Activated B cell treated with CpG ODN at 0.5 μM for 24 hours (primary cell): ENCODE measurements around the gene TENM4. TPM values are rescaled to one million over a fixed set of nuclear protein-coding genes. Genes with fewer than 3 reads are reported as not detected.

Experiments
- ATAC-seq: fragments of 200-7000 bp; cut with Tn5 transposase; one replicate; pipeline ENCODE4 v1.10.0; 2021; ENCODE audit warnings: low read depth, mild to moderate bottlenecking, moderate library complexity
- CTCF ChIA-PET: fragments of 350-600 bp; sonication (Branson Sonifier 250); formaldehyde crosslinking; loops from one replicate; lab custom pipeline; 2021; ENCODE audit warnings: antibody characterized with exemption; lab: Charles Lee
- POLR2A ChIA-PET: fragments of 350-600 bp; sonication (Branson Sonifier 250); formaldehyde crosslinking; loops from one replicate; lab custom pipeline; 2021; ENCODE audit warnings: antibody characterized with exemption; lab: Charles Lee
- DNase-seq: peaks from one replicate; pipeline ENCODE4 v3.0.0; 2022
- H3K27ac Mint-ChIP-seq: one replicate; pipeline ENCODE4 v1.8.0; 2020; ENCODE audit warnings: mixed read lengths
- H3K27me3 Mint-ChIP-seq: one replicate; pipeline ENCODE4 v1.8.0; 2021; ENCODE audit warnings: mixed read lengths
- H3K36me3 Mint-ChIP-seq: one replicate; pipeline ENCODE4 v1.8.0; 2021; ENCODE audit warnings: low read depth, mixed read lengths
- H3K4me1 Mint-ChIP-seq: one replicate; pipeline ENCODE4 v1.8.0; 2021; ENCODE audit warnings: mixed read lengths
- H3K4me3 Mint-ChIP-seq: one replicate; pipeline ENCODE4 v1.8.0; 2020; ENCODE audit warnings: mild to moderate bottlenecking, mixed read lengths
- H3K9me3 Mint-ChIP-seq: one replicate; pipeline ENCODE4 v1.8.0; 2020; ENCODE audit warnings: mixed read lengths
- intact Hi-C: fragments of 100-400 bp; cut with micrococcal nuclease; formaldehyde crosslinking; loops from one replicate; pipeline ENCODE4 v1.15.1; 2024
- total RNA-seq: library from RNA; stranded (reverse); gene quantifications from 2 replicates; pipeline ENCODE4 v1.2.3, GENCODE V29; 2022
- TF ChIP-seq, protein P1 (sequence below): fragments of 200-600 bp; IDR thresholded peaks from one replicate; pipeline ENCODE4 v1.8.0; 2022; ENCODE audit warnings: antibody characterized with exemption, mild to moderate bottlenecking

TENM4 gene
- total RNA-seq, 1 donor from 2014 or later, result 2.4 TPM

DNA sequence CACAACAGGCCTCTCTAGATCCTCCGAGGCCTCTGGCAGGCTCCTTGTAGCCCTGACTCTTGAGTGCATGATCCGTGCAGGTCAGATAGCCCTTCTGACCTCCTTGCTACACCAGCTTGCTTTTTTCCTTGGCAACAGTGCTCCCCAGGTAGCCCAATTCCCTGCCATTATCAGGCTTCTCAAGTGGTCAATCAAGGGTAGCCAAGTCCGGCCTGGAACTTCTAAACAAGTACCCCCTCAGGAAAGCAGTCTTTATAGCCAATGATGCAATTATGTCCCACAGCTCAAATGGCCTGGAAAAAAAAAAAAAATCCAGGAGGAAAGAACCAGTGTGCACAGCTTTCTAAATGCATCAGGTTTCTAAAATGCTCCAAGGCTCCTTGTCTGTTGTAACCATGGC, 59.8 kb downstream of the TENM4 start:
- TF ChIP-seq, protein P1, sequence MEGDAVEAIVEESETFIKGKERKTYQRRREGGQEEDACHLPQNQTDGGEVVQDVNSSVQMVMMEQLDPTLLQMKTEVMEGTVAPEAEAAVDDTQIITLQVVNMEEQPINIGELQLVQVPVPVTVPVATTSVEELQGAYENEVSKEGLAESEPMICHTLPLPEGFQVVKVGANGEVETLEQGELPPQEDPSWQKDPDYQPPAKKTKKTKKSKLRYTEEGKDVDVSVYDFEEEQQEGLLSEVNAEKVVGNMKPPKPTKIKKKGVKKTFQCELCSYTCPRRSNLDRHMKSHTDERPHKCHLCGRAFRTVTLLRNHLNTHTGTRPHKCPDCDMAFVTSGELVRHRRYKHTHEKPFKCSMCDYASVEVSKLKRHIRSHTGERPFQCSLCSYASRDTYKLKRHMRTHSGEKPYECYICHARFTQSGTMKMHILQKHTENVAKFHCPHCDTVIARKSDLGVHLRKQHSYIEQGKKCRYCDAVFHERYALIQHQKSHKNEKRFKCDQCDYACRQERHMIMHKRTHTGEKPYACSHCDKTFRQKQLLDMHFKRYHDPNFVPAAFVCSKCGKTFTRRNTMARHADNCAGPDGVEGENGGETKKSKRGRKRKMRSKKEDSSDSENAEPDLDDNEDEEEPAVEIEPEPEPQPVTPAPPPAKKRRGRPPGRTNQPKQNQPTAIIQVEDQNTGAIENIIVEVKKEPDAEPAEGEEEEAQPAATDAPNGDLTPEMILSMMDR, result no peak
- H3K4me1 Mint-ChIP-seq, result no peaks in the 10 kb centered on the region
- DNase-seq, result no peak
- POLR2A ChIA-PET, result no interaction called here
- H3K27me3 Mint-ChIP-seq, result peaks cover 19% of the 10 kb centered on the region
- no peak overlapping the region for H3K27ac Mint-ChIP-seq
- H3K4me3 Mint-ChIP-seq, result no peak overlapping the region
- H3K36me3 Mint-ChIP-seq, result no peaks in the 10 kb centered on the region
- ATAC-seq, result no peak
- no peaks in the 10 kb centered on the region for H3K9me3 Mint-ChIP-seq
- intact Hi-C loops, result no loop called here
- CTCF ChIA-PET, result no interaction called here

DNA sequence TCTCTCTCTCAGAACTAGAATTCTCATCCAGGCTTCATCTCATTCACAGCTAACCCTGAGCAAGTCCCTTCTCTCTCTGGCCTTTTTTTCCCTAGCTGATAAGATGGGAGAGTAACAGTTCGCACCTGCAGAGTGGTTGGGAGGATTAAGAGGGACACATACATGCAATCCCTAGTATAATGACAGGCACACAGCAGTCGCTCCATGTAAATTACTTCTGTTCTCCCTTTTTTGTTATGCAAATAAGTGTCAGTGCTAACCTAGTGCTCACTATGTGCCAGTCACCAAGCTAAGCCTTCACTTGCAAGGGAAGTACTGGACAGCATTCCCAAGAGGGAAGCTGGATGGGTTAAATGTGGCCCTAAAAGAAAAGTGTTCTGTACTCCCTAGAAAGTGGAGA, 63.4 kb downstream of the TENM4 start:
- no peak overlapping the region for H3K4me3 Mint-ChIP-seq
- peaks cover 15% of the 10 kb centered on the region for H3K27me3 Mint-ChIP-seq
- TF ChIP-seq, protein P1, result no peak
- H3K36me3 Mint-ChIP-seq, result no peaks in the 10 kb centered on the region
- ChIA-PET POLR2A (no interaction called here), CTCF (no interaction called here)
- no peak for DNase-seq
- H3K27ac Mint-ChIP-seq, result no peak overlapping the region
- intact Hi-C loops, result no loop called here
- ATAC-seq, result no peak
- H3K9me3 Mint-ChIP-seq, result no peaks in the 10 kb centered on the region
- no peaks in the 10 kb centered on the region for H3K4me1 Mint-ChIP-seq

DNA sequence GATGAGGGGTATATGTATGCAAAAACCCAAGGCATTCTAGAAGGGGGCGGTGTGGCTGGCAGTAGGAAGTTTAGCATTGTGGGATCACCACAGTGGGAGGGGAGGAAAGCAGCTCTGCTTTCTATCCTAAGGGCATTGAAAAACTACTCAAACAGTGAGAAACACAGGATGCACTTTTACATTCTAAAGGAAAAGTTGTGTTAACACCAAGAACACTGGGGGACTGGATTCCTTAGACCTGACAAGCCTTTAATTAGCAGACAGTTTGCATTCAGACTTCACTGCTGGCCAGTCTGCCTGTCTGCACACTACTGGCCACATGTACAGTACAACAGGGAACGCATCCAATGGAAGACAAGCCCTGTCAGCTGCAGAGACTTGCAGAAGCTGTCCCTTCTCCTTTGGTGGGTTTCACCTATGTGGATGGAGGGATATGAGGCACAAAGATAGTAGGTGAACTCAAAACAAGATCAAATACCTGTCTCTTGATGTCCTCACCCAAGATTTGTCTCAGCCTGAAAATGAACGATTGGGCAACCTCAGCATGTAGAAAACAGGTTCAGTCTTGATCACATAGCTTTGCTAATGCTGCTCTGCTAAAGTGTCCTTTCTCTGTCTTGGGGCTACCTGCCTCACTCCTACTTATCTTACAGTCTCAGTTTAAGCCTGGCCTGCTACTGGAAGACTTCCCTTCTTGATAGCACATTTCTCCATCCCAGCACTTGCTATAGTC, 64.8 kb downstream of the TENM4 start:
- intact Hi-C loops, result no loop called here
- no peaks in the 10 kb centered on the region for H3K36me3 Mint-ChIP-seq
- CTCF ChIA-PET, result no interaction called here
- no peak overlapping the region for H3K4me3 Mint-ChIP-seq
- H3K4me1 Mint-ChIP-seq, result no peaks in the 10 kb centered on the region
- H3K27ac Mint-ChIP-seq, result no peak overlapping the region
- peaks cover 13% of the 10 kb centered on the region for H3K27me3 Mint-ChIP-seq
- TF ChIP-seq, protein P1, result no peak
- no peak for ATAC-seq
- POLR2A ChIA-PET, result no interaction called here
- DNase-seq, result no peak
- H3K9me3 Mint-ChIP-seq, result no peaks in the 10 kb centered on the region

DNA sequence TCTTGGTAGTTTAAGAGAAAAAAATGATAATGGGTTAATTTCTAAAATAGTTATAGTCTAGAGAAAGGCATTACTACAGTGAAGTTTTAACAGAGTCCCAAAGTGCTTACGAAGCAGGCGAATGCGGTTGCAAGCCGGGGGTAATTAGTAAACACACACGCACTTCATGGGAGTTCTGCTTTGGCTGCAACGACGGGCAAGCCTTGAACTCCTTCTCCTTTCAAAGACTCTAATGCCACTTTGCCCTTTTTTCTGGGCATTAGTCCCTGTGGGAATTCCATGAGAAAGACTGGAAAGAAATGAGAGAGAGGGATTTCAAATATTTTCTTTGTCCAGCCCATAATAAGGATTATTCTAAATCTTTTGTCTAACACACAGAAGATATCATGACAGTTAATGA, 66.1 kb downstream of the TENM4 start:
- Mint-ChIP-seq H3K27ac (no peak overlapping the region), H3K4me1 (no peaks in the 10 kb centered on the region), H3K36me3 (no peaks in the 10 kb centered on the region), H3K4me3 (no peak overlapping the region), H3K9me3 (no peaks in the 10 kb centered on the region), H3K27me3 (peaks cover 13% of the 10 kb centered on the region)
- CTCF ChIA-PET, result no interaction called here
- DNase-seq (no peak), ATAC-seq (no peak)
- intact Hi-C loops, result no loop called here
- TF ChIP-seq, protein P1, result no peak
- POLR2A ChIA-PET, result no interaction called here

DNA sequence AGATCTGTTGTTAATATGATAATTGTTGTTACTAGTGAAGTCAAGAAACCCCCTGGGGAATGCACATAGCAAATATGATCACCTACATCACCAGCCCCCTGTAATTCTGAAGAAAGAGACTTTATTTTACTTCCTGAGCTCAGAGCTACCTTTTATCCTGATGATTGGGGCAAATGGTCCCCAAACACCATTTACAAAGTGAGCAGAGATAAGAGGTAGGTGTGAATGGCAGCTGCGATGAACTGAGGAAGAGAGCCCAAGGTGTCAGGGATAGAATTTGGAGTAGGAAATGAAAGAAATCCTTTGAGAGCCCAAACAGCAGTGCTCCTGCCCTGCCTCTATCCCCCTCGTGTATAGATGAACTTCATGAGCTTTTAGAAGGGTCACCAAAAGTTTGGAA, 69.1 kb downstream of the TENM4 start:
- H3K4me1 Mint-ChIP-seq, result no peaks in the 10 kb centered on the region
- ChIA-PET CTCF (no interaction called here), POLR2A (no interaction called here)
- H3K27ac Mint-ChIP-seq, result no peak overlapping the region
- no peak for ATAC-seq
- peaks cover 17% of the 10 kb centered on the region for H3K27me3 Mint-ChIP-seq
- TF ChIP-seq, protein P1, result no peak
- H3K36me3 Mint-ChIP-seq, result no peaks in the 10 kb centered on the region
- H3K9me3 Mint-ChIP-seq, result no peaks in the 10 kb centered on the region
- DNase-seq, result no peak
- H3K4me3 Mint-ChIP-seq, result no peak overlapping the region
- intact Hi-C loops, result no loop called here
